Measurements from ENCODE around the gene NUP35.

DNA sequence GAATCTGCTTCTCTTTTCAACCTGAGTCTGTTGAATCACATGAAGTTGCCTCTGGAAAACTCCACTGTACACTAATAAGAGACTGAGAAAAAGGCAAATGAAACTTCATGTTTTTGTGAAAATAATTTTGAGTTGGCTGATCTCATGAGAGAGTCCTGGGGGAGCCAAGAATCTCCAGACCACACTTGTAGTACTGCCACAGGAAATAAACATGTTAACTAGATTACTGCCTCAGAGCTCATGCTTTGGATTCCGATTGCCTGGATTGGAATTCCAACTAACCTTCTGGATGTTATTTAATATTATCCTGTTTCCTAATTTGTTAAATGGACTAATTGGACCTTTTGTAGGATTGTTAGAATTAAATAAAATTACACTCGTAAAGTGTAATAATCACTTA, 25.2 kb downstream of the NUP35 start:
- TF ChIP-seq EZH2 (IDR thresholded peaks at IDR 0.05), result no peak
- TF ChIP-seq, protein P1, sequence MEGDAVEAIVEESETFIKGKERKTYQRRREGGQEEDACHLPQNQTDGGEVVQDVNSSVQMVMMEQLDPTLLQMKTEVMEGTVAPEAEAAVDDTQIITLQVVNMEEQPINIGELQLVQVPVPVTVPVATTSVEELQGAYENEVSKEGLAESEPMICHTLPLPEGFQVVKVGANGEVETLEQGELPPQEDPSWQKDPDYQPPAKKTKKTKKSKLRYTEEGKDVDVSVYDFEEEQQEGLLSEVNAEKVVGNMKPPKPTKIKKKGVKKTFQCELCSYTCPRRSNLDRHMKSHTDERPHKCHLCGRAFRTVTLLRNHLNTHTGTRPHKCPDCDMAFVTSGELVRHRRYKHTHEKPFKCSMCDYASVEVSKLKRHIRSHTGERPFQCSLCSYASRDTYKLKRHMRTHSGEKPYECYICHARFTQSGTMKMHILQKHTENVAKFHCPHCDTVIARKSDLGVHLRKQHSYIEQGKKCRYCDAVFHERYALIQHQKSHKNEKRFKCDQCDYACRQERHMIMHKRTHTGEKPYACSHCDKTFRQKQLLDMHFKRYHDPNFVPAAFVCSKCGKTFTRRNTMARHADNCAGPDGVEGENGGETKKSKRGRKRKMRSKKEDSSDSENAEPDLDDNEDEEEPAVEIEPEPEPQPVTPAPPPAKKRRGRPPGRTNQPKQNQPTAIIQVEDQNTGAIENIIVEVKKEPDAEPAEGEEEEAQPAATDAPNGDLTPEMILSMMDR (IDR thresholded peaks at IDR 0.05 in 2 of 3, conservative IDR thresholded peaks at IDR 0.05 in 1 of 3; ENCODE audit: borderline replicate concordance in 1 of 3, insufficient read depth in 1 of 3, low read depth in 2 of 3, low read length in 2 of 3), result no peak
- no peak for TF ChIP-seq TCF7L2 (IDR thresholded peaks at IDR 0.05; ENCODE audit: borderline replicate concordance, extremely low read depth, insufficient read depth, insufficient read length)
- no peak for TF ChIP-seq REST (IDR thresholded peaks at IDR 0.05; ENCODE audit: low read depth)
- TF ChIP-seq ZNF274 (IDR thresholded peaks at IDR 0.05; ENCODE audit: low read depth, low read length), result no peak
- no peak for TF ChIP-seq POLR2A (IDR thresholded peaks at IDR 0.05; ENCODE audit: borderline replicate concordance, extremely low read depth, insufficient read depth, insufficient read length)
- no peak for TF ChIP-seq SP1 (IDR thresholded peaks at IDR 0.05; ENCODE audit: low read depth)
- TF ChIP-seq EGR1 (IDR thresholded peaks at IDR 0.05; ENCODE audit: low read depth), result no peak
- no peak for TF ChIP-seq RAD21 (IDR thresholded peaks at IDR 0.05; ENCODE audit: low read depth)
